H1 (cell line): ENCODE data around the gene LARGE2. TPM values are rescaled to one million over a fixed set of nuclear protein-coding genes. Genes with fewer than 3 reads are reported as not detected.

Experiments used
- CTCF ChIA-PET: fragments of 300-600 bp; sonication (Branson Sonifier 250); formaldehyde crosslinking; loops from one replicate; lab custom pipeline; 2021; ENCODE audit not compliant: partially characterized antibody; lab: Charles Lee
- POLR2A ChIA-PET: fragments of 300-600 bp; sonication (Branson Sonifier 250); formaldehyde crosslinking; loops from one replicate; lab custom pipeline; 2021; ENCODE audit warnings: inconsistent platforms; ENCODE audit not compliant: partially characterized antibody; lab: Charles Lee
- DNase-seq, 2 experiments: peaks; one replicate each; pipeline versions ENCODE4 v3.0.0 to v3.0.0-alpha.2; 2010 to 2022; ENCODE audit warnings: low spot score in 2 of 2, low read depth in 1 of 2, mixed read lengths in 1 of 2
- FAIRE-seq: peaks from 2 replicates; lab custom pipeline; 2011; peaks lifted over from hg19 to GRCh38; lab: Jason Lieb, UNC
- H2AFZ ChIP-seq: 2 replicates; pipeline ENCODE4 v1.8.1; 2012; ENCODE audit warnings: low read length, inconsistent platforms
- H2AK5ac ChIP-seq: 2 replicates; pipeline ENCODE4 v1.6.1; 2013; ENCODE audit warnings: low read depth, low read length
- H2BK120ac ChIP-seq: replicated peaks from 2 replicates; pipeline ENCODE3; 2013; ENCODE audit warnings: low read depth, low read length, inconsistent platforms
- H2BK12ac ChIP-seq: 2 replicates; pipeline ENCODE4 v1.6.1; 2013; ENCODE audit warnings: low read depth, low read length
- H2BK15ac ChIP-seq: 2 replicates; pipeline ENCODE4 v1.6.1; 2013; ENCODE audit warnings: low read length
- H2BK20ac ChIP-seq: 2 replicates; pipeline ENCODE4 v1.6.1; 2013; ENCODE audit warnings: low read length
- H2BK5ac ChIP-seq: 2 replicates; pipeline ENCODE4 v1.6.1; 2013; ENCODE audit warnings: low read depth, low read length
- H3K14ac ChIP-seq: 2 replicates; pipeline ENCODE4 v1.6.1; 2013; ENCODE audit warnings: inconsistent platforms; ENCODE audit not compliant: insufficient read length
- H3K18ac ChIP-seq: 2 replicates; pipeline ENCODE4 v1.6.1; 2013; ENCODE audit warnings: low read length; ENCODE audit errors: extremely low read depth
- H3K23ac ChIP-seq: 2 replicates; pipeline ENCODE4 v1.6.1; 2013; ENCODE audit warnings: inconsistent platforms; ENCODE audit not compliant: insufficient read length
- H3K23me2 ChIP-seq: 2 replicates; pipeline ENCODE4 v1.6.1; 2013; ENCODE audit warnings: low read depth, low read length
- H3K27ac ChIP-seq: 2 replicates; pipeline ENCODE4 v1.6.1; 2011; ENCODE audit warnings: low read depth, low read length, inconsistent platforms
- H3K27me3 ChIP-seq, 4 experiments: replicated peaks in 1 of 4; 1 replicate in 1 of 4; 2 replicates in 3 of 4; pipeline versions ENCODE4 v1.6.1 to v1.8.1; 2011 to 2013; ENCODE audit warnings: low read length in 3 of 4, mild to moderate bottlenecking in 3 of 4, inconsistent platforms in 2 of 4, mixed read lengths in 2 of 4, moderate library complexity in 1 of 4; ENCODE audit not compliant: control insufficient read depth in 3 of 4, insufficient read depth in 3 of 4; ENCODE audit errors: extremely low read depth in 1 of 4
- H3K36me3 ChIP-seq, 4 experiments: 2 replicates each; pipeline versions ENCODE4 v1.6.1 to v1.8.1; 2011 to 2013; ENCODE audit warnings: mild to moderate bottlenecking in 4 of 4, low read length in 3 of 4, moderate library complexity in 2 of 4, control low read depth in 1 of 4, inconsistent platforms in 1 of 4; ENCODE audit not compliant: insufficient read depth in 4 of 4, control insufficient read depth in 2 of 4
- H3K4ac ChIP-seq: replicated peaks from 2 replicates; pipeline ENCODE3; 2013; ENCODE audit warnings: low read length, low read depth, mixed read lengths, inconsistent platforms; ENCODE audit not compliant: insufficient read length
- H3K4me1 ChIP-seq, 4 experiments: replicated peaks in 1 of 4; 1 replicate in 1 of 4; 2 replicates in 3 of 4; pipeline versions ENCODE4 v1.6.1 to v1.8.1; 2011 to 2013; ENCODE audit warnings: low read length in 3 of 4, inconsistent platforms in 2 of 4, mixed read lengths in 1 of 4; ENCODE audit not compliant: insufficient read depth in 4 of 4, control insufficient read depth in 3 of 4
- H3K4me2 ChIP-seq, 2 experiments: 2 replicates each; pipeline versions ENCODE4 v1.6.1 to v1.8.1; 2011 to 2013; ENCODE audit warnings: low read depth in 2 of 2, low read length in 2 of 2, control low read depth in 1 of 2, inconsistent platforms in 1 of 2, mild to moderate bottlenecking in 1 of 2; ENCODE audit not compliant: insufficient read depth in 1 of 2
- H3K4me3 ChIP-seq, 4 experiments: fragments of 200-600, 300-600 bp in 1 of 4; sonication (generic), shearing (Covaris generic), sonication (Bioruptor Twin) in 1 of 4; 2 replicates each; pipeline versions ENCODE4 v1.5.1 to v1.8.1; 2011 to 2016; ENCODE audit warnings: low read length in 4 of 4, low read depth in 3 of 4, control low read depth in 2 of 4, inconsistent platforms in 2 of 4, mild to moderate bottlenecking in 2 of 4, mixed read lengths in 1 of 4, moderate library complexity in 1 of 4; ENCODE audit not compliant: insufficient read depth in 2 of 4; ENCODE audit errors: extremely low read depth in 1 of 4
- H3K56ac ChIP-seq: replicated peaks from 2 replicates; pipeline ENCODE3; 2013; ENCODE audit warnings: low read depth, mild to moderate bottlenecking, mixed read lengths, low read length, inconsistent platforms; ENCODE audit not compliant: insufficient read length
- H3K79me1 ChIP-seq: 2 replicates; pipeline ENCODE4 v1.6.1; 2013; ENCODE audit warnings: low read depth, low read length, control low read depth
- H3K79me2 ChIP-seq, 2 experiments: 2 replicates each; pipeline versions ENCODE4 v1.6.1 to v1.8.1; 2012 to 2013; ENCODE audit warnings: low read length in 2 of 2, mild to moderate bottlenecking in 2 of 2, inconsistent platforms in 1 of 2; ENCODE audit not compliant: insufficient read depth in 2 of 2, control insufficient read depth in 1 of 2
- H3K9ac ChIP-seq, 4 experiments: replicated peaks in 1 of 4; 1 replicate in 1 of 4; 2 replicates in 3 of 4; pipeline versions ENCODE4 v1.6.1 to v1.8.1; 2011 to 2013; ENCODE audit warnings: low read depth in 3 of 4, low read length in 3 of 4, control low read depth in 2 of 4, mild to moderate bottlenecking in 2 of 4, moderate library complexity in 2 of 4, inconsistent platforms in 1 of 4; ENCODE audit errors: extremely low read depth in 1 of 4
- H3K9me3 ChIP-seq, 2 experiments: 2 replicates each; pipeline versions ENCODE4 v1.6.1 to v1.8.1; 2012 to 2013; ENCODE audit warnings: mild to moderate bottlenecking in 2 of 2, moderate library complexity in 2 of 2, control low read depth in 1 of 2, inconsistent platforms in 1 of 2, low read depth in 1 of 2, low read length in 1 of 2, mixed read lengths in 1 of 2; ENCODE audit not compliant: insufficient read depth in 2 of 2
- H4K20me1 ChIP-seq, 2 experiments: replicated peaks in 1 of 2; 2 replicates each; pipeline versions ENCODE3 to v1.8.1; 2011 to 2013; ENCODE audit warnings: inconsistent platforms in 2 of 2, low read length in 2 of 2, mild to moderate bottlenecking in 1 of 2; ENCODE audit not compliant: insufficient read depth in 2 of 2, control insufficient read depth in 1 of 2
- H4K5ac ChIP-seq: 2 replicates; pipeline ENCODE4 v1.6.1; 2013; ENCODE audit warnings: low read length, low read depth, mixed read lengths, inconsistent platforms; ENCODE audit not compliant: insufficient read length
- H4K8ac ChIP-seq: 2 replicates; pipeline ENCODE4 v1.8.0; 2013; ENCODE audit warnings: mild to moderate bottlenecking, moderate library complexity, low read length, inconsistent platforms; ENCODE audit not compliant: insufficient read depth; ENCODE audit errors: extremely low read depth
- H4K91ac ChIP-seq: replicated peaks from 2 replicates; pipeline ENCODE3; 2013; ENCODE audit warnings: low read length, mixed read lengths, inconsistent platforms; ENCODE audit not compliant: insufficient read length
- KDM1A ChIP-seq: fragments of 200-600, 300-600 bp; sonication (generic); IDR thresholded peaks from 2 replicates; pipeline ENCODE4 v1.7.1; 2016; ENCODE audit warnings: mild to moderate bottlenecking, low read length, borderline replicate concordance
- MAFK ChIP-seq: IDR thresholded peaks from 2 replicates; pipeline ENCODE4 v1.6.1; 2012; ENCODE audit warnings: low read depth, mild to moderate bottlenecking, improper control_type of control experiment, low read length
- SIRT6 ChIP-seq: IDR thresholded peaks from one replicate; pipeline ENCODE4 v1.7.1; 2012; ENCODE audit warnings: low read length, inconsistent platforms
- SP2 ChIP-seq: IDR thresholded peaks from 2 replicates; pipeline ENCODE4 v1.6.1; 2012; ENCODE audit warnings: mild to moderate bottlenecking, low read length, inconsistent platforms
- WGBS, 2 experiments: shearing (Covaris generic) in 1 of 2; methylation state at CpG; one replicate each; pipeline versions ENCODE4 v1.1.6 to v1.1.7; 2013 to 2015; ENCODE audit warnings: low lambda C conversion rate in 2 of 2, mixed read lengths in 2 of 2, inconsistent platforms in 1 of 2, low coverage in 1 of 2, missing lambda C conversion rate in 1 of 2; ENCODE audit not compliant: insufficient replicate concordance in 2 of 2, insufficient coverage in 1 of 2, insufficient read length in 1 of 2; ENCODE audit errors: extremely low coverage in 1 of 2, missing lambda C conversion rate in 1 of 2; 5-methylcytosine and 5-hydroxymethylcytosine counted together
- polyA plus RNA-seq, 7 experiments: library from polyadenylated mRNA; depleted of rRNA in 3 of 7; stranded (reverse) in 5 of 7; unstranded in 2 of 7; fragments of >200 nt in 5 of 7; fragments of 200-250 nt in 2 of 7; gene quantifications; 1 replicate in 5 of 7; 2 replicates in 1 of 7; 4 replicates in 1 of 7; pipeline versions ENCODE4 v1.2.1 to v1.2.3, GENCODE V29; 2011 to 2013; ENCODE audit warnings: missing spikeins in 2 of 7, mixed read lengths in 2 of 7
- total RNA-seq: library from RNA; stranded (reverse); fragmentation: NEBNext Ultra II Directional; extraction: Animal tissue kit (Norgen Biotek cat#: 25700); gene quantifications from 2 replicates; pipeline ENCODE4 v1.2.1, GENCODE V29; 2021
- TF ChIP-seq, protein P1 (sequence below): IDR thresholded peaks from 2 replicates; pipeline ENCODE4 v1.6.1; 2011; ENCODE audit warnings: low read depth, mild to moderate bottlenecking, low read length; ENCODE audit not compliant: insufficient read depth

LARGE2 gene
- total and polyA plus RNA-seq, 2 of the 8 experiments (the other 6 are each of a cell fraction or from before 2014, with no cell fraction given), result 111 to 137 TPM

- Histone ChIP-seq H3K4me2 (no peak overlapping the region), H2AK5ac (no peak overlapping the region), H4K8ac (no peak overlapping the region), H3K14ac (no peak overlapping the region), H4K5ac (no peak overlapping the region), H3K79me2 (no peaks in the 10 kb centered on the region), H3K79me1 (no peaks in the 10 kb centered on the region), H3K9me3 (no peaks in the 10 kb centered on the region), H3K18ac (no peak overlapping the region), H3K27ac (no peak overlapping the region), H3K4ac (no peak overlapping the region), H3K27me3 (no peaks in the 10 kb centered on the region), H3K23me2 (no peaks in the 10 kb centered on the region), H2BK120ac (no peak overlapping the region), H2BK12ac (no peak overlapping the region), H3K36me3 (peaks cover 5 to 24% (median 16%) of the 10 kb centered on the region in 4 experiments; a peak in 6 of 8 replicates), H3K23ac (no peak overlapping the region), H4K20me1 (no peaks in the 10 kb centered on the region), H3K4me1 (peaks cover 0 to 3% (median 0%) of the 10 kb centered on the region in 4 experiments; a peak in 2 of 7 replicates), H3K4me3 (no peak overlapping the region), H2BK5ac (no peak overlapping the region), H3K56ac (no peak overlapping the region), H2BK20ac (no peak overlapping the region), H2BK15ac (no peak overlapping the region), H2AFZ (no peak overlapping the region), H3K9ac (no peak overlapping the region), H4K91ac (no peak overlapping the region)
- DNase-seq (no peak), FAIRE-seq (no peak)
- 83% methylated on average over 2 of the region's 2 CpGs; no CpG with 5 or more reads in 1 of the 2 experiments for WGBS, 2 experiments
- POLR2A ChIA-PET, result no interaction called here
- TF ChIP-seq KDM1A (no peak), MAFK (no peak), SIRT6 (no peak), SP2 (no peak)
- TF ChIP-seq, protein P1, sequence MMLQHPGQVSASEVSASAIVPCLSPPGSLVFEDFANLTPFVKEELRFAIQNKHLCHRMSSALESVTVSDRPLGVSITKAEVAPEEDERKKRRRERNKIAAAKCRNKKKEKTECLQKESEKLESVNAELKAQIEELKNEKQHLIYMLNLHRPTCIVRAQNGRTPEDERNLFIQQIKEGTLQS, result no peak
- CTCF ChIA-PET, result interaction anchor here (0.7 to 8.7 kb wide), 12 partner anchors 13 to 421 kb away, joined by 3 to 107 read pairs (median 5); no protein-coding TSS in a partner anchor
These were observed 45.0 kb downstream of the LARGE2 start for GRCh38 chr11:45967506-45967905.
